CD4-positive, alpha-beta T cell (primary cell): ENCODE data around the gene RAD51B. TPM values are rescaled to one million over a fixed set of nuclear protein-coding genes. Genes with fewer than 3 reads are reported as not detected.

Experiments
- ATAC-seq: fragments of 200-7000 bp; cut with Tn5 transposase; one replicate; pipeline ENCODE4 v1.10.0; 2022; ENCODE audit warnings: mild to moderate bottlenecking; ENCODE audit not compliant: poor library complexity
- CTCF ChIA-PET: fragments of 350-600 bp; sonication (Branson Sonifier 250); formaldehyde crosslinking; loops from one replicate; lab custom pipeline; 2021; ENCODE audit warnings: antibody characterized with exemption, inconsistent platforms; lab: Charles Lee
- POLR2A ChIA-PET: fragments of 350-600 bp; sonication (Branson Sonifier 250); formaldehyde crosslinking; loops from one replicate; lab custom pipeline; 2021; ENCODE audit warnings: antibody characterized with exemption, inconsistent platforms; lab: Charles Lee
- DNase-seq, 14 experiments: peaks; one replicate each; pipeline ENCODE4 v3.0.0-alpha.2; 2013 to 2020; ENCODE audit warnings: mixed read lengths in 2 of 14
- H3K27ac ChIP-seq, 2 donors: one replicate each; pipeline versions ENCODE4 v1.5.1 to v1.7.0; 2013; ENCODE audit warnings: low read length in 2 of 2, low read depth in 1 of 2, mild to moderate bottlenecking in 1 of 2
- H3K27me3 ChIP-seq, 2 experiments: 1 replicate in 1 of 2; 2 replicates in 1 of 2; pipeline versions ENCODE4 v1.6.1 to v1.7.0; 2013; ENCODE audit warnings: low read length in 2 of 2, control low read depth in 1 of 2, mild to moderate bottlenecking in 1 of 2, moderate library complexity in 1 of 2; ENCODE audit not compliant: insufficient read depth in 2 of 2, control insufficient read depth in 1 of 2
- H3K36me3 ChIP-seq: one replicate; pipeline ENCODE4 v1.6.1; 2013; ENCODE audit warnings: low read length, control low read depth; ENCODE audit not compliant: insufficient read depth
- H3K4me1 ChIP-seq: one replicate; pipeline ENCODE4 v1.6.1; 2013; ENCODE audit warnings: low read length, control low read depth; ENCODE audit not compliant: insufficient read depth
- H3K4me3 ChIP-seq: one replicate; pipeline ENCODE4 v1.5.1; 2013; ENCODE audit warnings: mild to moderate bottlenecking, low read length, moderate library complexity
- H3K9me3 ChIP-seq, 2 experiments: 1 replicate in 1 of 2; 2 replicates in 1 of 2; pipeline versions ENCODE4 v1.6.1 to v1.7.0; 2013; ENCODE audit warnings: low read length in 2 of 2, mild to moderate bottlenecking in 2 of 2, control low read depth in 1 of 2, moderate library complexity in 1 of 2; ENCODE audit not compliant: control insufficient read depth in 1 of 2, insufficient read depth in 1 of 2
- H3K27ac Mint-ChIP-seq: one replicate; pipeline ENCODE4 v1.8.0; 2020; ENCODE audit warnings: mixed read lengths
- H3K27me3 Mint-ChIP-seq: one replicate; pipeline ENCODE4 v1.8.0; 2021; ENCODE audit warnings: mixed read lengths
- H3K36me3 Mint-ChIP-seq: one replicate; pipeline ENCODE4 v1.8.0; 2021; ENCODE audit warnings: low read depth, mixed read lengths
- H3K4me1 Mint-ChIP-seq: one replicate; pipeline ENCODE4 v1.8.0; 2021; ENCODE audit warnings: low read depth, mixed read lengths
- H3K4me3 Mint-ChIP-seq: one replicate; pipeline ENCODE4 v1.8.0; 2020; ENCODE audit warnings: mild to moderate bottlenecking, mixed read lengths
- H3K9me3 Mint-ChIP-seq: one replicate; pipeline ENCODE4 v1.8.0; 2020; ENCODE audit warnings: mixed read lengths
- intact Hi-C, 2 experiments: fragments of 100-400 bp; cut with DNase I in 1 of 2; cut with micrococcal nuclease in 1 of 2; formaldehyde crosslinking; loops; one replicate each; pipeline versions ENCODE4 v1.15.1 to v1.9.0; 2023 to 2025; cut with DNase I, micrococcal nuclease
- total RNA-seq, 174 experiments: library from RNA in 2 of 174; stranded (reverse) in 2 of 174; gene quantifications; one replicate each; pipeline ENCODE4 v1.2.3 and lab custom pipeline; 2021 to 2026
- TF ChIP-seq, protein P1 (sequence below): fragments of 200-600 bp; IDR thresholded peaks from one replicate; pipeline ENCODE4 v1.8.0; 2022; ENCODE audit warnings: antibody characterized with exemption, mild to moderate bottlenecking

The RAD51B gene
- total RNA-seq, 2 experiments from 2014 or later, result 18.4 to 20.0 TPM

DNA sequence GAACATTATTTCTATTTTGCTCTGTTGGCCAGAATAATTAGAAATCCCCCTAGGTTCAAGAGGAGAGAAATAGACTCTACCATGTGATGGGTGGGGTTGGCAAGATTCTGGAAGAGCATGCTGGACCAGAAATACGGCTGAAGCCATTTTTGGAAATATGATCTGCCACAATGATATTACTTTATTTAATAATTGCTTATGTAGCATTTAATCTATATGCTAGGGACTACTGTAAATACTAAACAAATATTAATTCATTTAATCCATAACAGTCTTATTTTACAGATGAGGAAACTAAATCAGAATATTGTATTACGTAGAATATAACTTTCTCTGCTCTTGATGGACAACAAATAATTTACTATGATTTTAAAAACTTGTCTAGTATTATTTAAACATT is 193.7 kb downstream of the RAD51B start:
- ATAC-seq, result no peak
- Mint-ChIP-seq H3K27ac (no peak overlapping the region), H3K9me3 (no peaks in the 10 kb centered on the region), H3K36me3 (no peaks in the 10 kb centered on the region), H3K4me1 (no peaks in the 10 kb centered on the region), H3K27me3 (no peaks in the 10 kb centered on the region), H3K4me3 (no peak overlapping the region)
- TF ChIP-seq, protein P1, sequence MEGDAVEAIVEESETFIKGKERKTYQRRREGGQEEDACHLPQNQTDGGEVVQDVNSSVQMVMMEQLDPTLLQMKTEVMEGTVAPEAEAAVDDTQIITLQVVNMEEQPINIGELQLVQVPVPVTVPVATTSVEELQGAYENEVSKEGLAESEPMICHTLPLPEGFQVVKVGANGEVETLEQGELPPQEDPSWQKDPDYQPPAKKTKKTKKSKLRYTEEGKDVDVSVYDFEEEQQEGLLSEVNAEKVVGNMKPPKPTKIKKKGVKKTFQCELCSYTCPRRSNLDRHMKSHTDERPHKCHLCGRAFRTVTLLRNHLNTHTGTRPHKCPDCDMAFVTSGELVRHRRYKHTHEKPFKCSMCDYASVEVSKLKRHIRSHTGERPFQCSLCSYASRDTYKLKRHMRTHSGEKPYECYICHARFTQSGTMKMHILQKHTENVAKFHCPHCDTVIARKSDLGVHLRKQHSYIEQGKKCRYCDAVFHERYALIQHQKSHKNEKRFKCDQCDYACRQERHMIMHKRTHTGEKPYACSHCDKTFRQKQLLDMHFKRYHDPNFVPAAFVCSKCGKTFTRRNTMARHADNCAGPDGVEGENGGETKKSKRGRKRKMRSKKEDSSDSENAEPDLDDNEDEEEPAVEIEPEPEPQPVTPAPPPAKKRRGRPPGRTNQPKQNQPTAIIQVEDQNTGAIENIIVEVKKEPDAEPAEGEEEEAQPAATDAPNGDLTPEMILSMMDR, result no peak
- H3K27ac ChIP-seq, result no peak overlapping the region
- CTCF ChIA-PET, result no interaction called here
- no peaks in the 10 kb centered on the region for H3K9me3 ChIP-seq
- no peaks in the 10 kb centered on the region for H3K4me1 ChIP-seq
- intact Hi-C loops, result no loop called here
- POLR2A ChIA-PET, result no interaction called here
- no peaks in the 10 kb centered on the region for H3K27me3 ChIP-seq
- H3K4me3 ChIP-seq, result no peak overlapping the region
- no peak for DNase-seq
- H3K36me3 ChIP-seq, result no peaks in the 10 kb centered on the region

DNA sequence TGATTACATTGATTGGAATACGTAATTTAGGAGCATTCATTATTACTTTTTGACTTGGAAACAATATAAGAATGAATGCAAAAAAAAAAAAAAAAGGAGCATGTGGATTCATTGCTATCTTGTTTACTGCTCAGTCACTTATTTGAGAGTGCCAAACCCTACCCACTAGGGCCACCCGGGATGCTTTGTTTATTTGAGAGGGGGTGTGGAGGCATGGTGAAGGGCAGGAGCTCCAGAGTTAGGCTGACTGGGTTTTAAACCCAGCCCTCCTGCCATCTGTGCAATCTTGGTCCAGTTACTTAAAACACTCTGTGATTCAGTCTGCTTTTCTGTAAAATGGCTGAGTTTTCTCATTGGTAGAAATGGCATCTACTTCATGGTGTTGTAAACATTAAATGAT is 195.2 kb downstream of the RAD51B start:
- Histone ChIP-seq H3K4me1 (no peaks in the 10 kb centered on the region), H3K4me3 (no peak overlapping the region), H3K27ac (no peak overlapping the region), H3K9me3 (no peaks in the 10 kb centered on the region), H3K36me3 (no peaks in the 10 kb centered on the region), H3K27me3 (no peaks in the 10 kb centered on the region)
- Mint-ChIP-seq H3K36me3 (no peaks in the 10 kb centered on the region), H3K27ac (no peak overlapping the region), H3K9me3 (no peaks in the 10 kb centered on the region), H3K27me3 (no peaks in the 10 kb centered on the region), H3K4me1 (no peaks in the 10 kb centered on the region), H3K4me3 (no peak overlapping the region)
- ATAC-seq (no peak), DNase-seq (no peak)
- intact Hi-C loops, result no loop called here
- ChIA-PET POLR2A (no interaction called here), CTCF (no interaction called here)
- TF ChIP-seq, protein P1, result no peak

DNA sequence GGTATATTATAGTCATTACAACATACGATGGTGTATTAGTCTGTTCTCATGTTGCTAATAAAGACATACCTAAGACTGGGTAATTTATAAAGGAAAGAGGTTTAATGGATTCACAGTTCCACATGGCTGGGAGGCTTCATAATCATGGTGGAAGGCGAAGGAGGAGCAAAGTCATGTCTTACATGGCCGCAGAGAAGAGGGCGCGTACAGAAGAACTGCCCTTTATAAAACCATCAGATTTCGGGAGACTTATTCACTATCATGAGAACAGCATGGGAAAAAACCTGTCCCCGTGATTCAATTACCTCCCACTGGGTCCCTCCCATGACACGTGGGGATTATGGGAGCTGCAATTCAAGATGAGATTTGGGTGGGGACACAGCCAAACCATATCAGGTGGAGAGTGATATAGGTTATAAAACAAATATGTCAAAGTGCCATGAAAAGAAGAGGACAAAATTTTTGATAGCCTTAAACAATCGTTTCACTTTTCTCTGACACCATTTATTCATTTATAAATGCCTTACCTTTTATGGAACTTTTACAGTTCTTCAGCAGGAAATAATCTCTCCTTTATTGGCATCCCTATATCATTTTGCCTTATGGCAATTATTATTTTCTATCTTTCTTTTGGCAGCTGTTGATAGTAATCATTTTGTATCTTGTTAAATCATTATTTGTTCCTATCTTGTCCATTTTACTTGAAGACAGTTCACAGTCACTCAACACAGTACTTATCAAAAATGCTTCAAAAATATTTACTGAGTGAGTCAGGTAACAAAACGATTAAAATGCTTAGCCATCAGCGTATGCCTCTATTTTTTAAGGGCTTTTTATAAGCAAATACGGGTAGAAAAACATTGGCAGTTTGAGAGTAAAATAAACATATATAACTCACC is 196.0 kb downstream of the RAD51B start:
- no peaks in the 10 kb centered on the region for H3K4me1 ChIP-seq
- Mint-ChIP-seq H3K4me1 (no peaks in the 10 kb centered on the region), H3K27ac (no peak overlapping the region), H3K4me3 (no peak overlapping the region), H3K27me3 (no peaks in the 10 kb centered on the region), H3K36me3 (no peaks in the 10 kb centered on the region), H3K9me3 (no peaks in the 10 kb centered on the region)
- ATAC-seq (no peak), DNase-seq (no peak)
- H3K36me3 ChIP-seq, result no peaks in the 10 kb centered on the region
- no peak overlapping the region for H3K27ac ChIP-seq
- no peaks in the 10 kb centered on the region for H3K27me3 ChIP-seq
- intact Hi-C loops, result no loop called here
- no peaks in the 10 kb centered on the region for H3K9me3 ChIP-seq
- H3K4me3 ChIP-seq, result no peak overlapping the region
- ChIA-PET POLR2A (no interaction called here), CTCF (no interaction called here)
- TF ChIP-seq, protein P1, result no peak
